GM21723 (cell line): ENCODE measurements around the gene CDC73.
A peak's percentile ranks its signal among the peaks of the same experiment; 100 is the strongest.
"Not testable (repeated sequence)": the region's sequence is repeated elsewhere in the genome, so short reads cannot be mapped to it uniquely, and the experiment has no call there.

ENCODE experiments used
- ATAC-seq: cut with Tn5 transposase; IDR thresholded peaks from one replicate; pipeline ENCODE4 v1.9.1; 2021; ENCODE audit warnings: mild to moderate bottlenecking, moderate library complexity; ENCODE audit not compliant: unreplicated experiment

CDC73 gene

DNA sequence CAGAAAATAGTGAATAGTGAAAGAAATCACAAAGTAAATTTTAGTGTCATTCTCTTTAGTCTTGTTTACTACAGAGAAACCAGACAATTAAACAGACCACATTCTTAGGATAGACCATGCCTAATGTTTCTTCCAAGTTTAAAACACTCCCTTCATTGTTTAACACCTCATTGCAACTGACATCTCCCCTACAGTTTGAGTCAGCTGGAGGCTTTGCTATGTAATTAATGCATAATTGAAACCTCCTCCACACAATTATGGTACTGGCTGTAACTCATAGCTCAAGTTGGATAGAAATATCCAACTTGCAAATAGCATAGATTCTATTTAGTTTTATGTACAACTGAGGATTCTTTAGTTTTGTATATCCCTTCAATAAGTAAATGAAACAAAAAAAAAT is 99.8 kb downstream of the CDC73 start:
- no peak for ATAC-seq

DNA sequence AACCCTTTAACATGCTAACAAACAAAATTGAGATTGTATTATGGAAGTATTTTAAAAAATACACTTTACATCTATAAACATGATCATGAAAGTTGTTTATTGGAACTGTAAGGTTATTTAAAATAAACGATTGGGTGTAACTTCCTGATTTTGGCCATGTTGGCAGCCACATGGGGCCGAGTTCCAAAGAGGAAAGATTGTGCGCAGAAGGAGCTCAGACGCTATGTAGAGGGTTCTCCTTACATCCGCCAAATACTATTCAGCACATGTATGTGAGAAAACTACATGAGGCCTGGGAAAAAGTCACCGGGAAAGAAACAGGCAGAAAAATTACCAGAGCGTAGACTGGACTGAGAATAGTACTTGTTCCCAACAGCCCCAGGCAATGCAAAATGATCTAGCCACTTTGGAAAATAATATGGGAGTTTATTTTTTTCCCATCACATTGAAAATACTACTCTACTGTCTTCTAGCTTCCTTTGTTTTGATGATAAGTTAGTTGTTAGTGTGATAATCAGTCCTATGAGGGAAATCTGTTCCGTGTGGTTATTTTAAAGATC is 100.3 kb downstream of the CDC73 start:
- ATAC-seq, result no peak

DNA sequence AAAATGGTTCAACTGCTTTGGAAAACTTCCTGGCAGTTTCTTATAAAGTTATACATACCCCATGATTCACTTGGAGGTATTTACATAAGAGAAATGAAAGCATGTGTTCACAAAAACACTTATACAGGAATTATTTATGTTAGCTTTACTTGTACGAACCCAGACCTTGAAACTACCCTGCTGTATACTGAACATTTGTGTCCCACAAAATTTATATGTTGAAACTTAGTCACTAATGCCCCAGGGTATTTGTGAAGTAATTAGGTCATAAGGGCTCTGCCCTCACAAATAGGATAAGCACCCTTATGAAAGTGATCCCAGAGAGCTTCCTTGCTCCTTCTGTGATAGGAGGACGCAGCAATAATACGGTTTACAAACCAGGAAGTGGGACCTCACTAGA is 107.3 kb downstream of the CDC73 start:
- no peak for ATAC-seq

DNA sequence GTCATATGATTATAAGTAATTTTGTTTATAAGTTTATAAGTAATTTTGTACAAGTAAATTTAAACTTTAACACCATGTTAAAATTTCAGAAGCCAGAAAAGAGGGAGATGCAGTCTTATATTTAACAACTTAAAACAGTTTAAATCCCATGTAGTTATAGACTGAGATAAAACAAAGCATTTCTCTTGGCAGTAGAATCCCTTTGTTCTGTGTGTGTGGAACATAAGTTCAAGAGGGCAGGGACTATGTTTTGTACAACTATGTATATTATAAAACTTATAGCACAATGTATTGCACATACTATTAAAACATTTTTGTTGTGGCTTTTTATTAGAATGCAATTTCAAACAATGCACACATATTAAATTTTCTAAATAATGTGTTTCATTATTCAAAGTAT is 109.3 kb downstream of the CDC73 start:
- ATAC-seq, result not testable (repeated sequence)

DNA sequence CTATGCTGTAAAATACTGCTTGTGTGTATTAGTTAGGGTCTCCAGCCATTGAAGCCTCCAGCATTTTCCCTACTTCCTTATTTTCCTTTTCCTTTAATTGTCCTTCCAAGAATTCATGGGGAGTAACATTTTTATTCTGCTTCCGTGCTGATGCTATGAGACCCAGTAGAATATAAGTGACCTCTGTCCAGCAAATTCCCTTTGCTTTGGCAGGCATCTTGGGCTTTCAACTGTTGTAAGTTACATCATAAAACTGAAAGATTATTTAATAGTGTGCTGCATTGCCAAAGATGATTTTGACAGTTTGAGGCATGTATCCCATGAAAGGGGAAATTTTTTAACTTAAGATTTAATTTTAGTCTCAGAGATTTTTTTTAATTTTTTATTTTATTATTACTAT is 112.7 kb downstream of the CDC73 start:
- ATAC-seq, result no peak

DNA sequence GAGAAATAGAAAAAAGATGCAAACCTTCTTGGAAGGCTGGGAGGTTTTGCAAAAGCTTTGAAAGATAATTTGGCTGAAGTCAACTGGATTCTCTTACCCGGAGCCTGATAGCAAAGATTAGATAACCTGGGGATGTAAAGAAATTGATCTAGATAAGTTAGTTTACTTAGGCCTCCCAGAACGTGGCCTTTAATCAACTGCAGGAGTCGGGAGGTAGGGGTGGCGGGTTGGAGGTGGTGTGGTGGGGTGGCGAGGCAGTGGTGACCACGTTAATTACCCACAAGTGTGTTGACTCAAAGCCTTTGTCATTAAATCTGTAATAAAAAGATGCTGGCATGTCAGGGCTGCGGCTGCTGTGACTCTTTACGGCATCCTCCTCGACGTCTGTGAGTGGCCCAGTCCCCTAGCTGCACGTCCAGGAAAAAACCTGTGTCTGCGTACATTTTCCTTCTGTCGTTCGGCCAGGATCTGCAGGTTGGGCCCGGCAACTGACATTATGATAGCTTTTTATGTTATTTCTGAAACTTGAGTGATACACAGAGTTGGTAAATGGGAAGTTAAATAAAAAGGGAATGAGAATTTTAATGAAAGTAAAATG is 115.6 kb downstream of the CDC73 start:
- ATAC-seq, result no peak

DNA sequence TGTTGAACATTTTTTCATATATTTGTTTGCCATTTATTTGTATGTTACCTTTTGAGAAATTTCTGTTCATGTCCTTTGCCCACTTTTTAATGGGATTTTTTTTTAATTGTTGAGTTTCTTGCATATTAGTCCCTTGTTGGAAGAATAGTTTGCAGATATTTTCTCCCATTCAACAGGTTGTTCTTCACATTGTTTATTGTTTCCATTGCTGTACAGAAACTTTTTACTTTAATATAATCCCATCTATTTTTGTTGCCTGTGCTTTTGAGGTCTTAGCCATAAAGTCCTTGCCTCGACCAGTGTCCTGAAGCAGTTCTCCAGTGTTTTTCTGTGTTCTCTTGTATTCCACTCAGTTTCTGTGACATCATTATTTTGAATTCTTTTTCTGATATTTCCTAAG is 118.8 kb downstream of the CDC73 start:
- no peak for ATAC-seq

DNA sequence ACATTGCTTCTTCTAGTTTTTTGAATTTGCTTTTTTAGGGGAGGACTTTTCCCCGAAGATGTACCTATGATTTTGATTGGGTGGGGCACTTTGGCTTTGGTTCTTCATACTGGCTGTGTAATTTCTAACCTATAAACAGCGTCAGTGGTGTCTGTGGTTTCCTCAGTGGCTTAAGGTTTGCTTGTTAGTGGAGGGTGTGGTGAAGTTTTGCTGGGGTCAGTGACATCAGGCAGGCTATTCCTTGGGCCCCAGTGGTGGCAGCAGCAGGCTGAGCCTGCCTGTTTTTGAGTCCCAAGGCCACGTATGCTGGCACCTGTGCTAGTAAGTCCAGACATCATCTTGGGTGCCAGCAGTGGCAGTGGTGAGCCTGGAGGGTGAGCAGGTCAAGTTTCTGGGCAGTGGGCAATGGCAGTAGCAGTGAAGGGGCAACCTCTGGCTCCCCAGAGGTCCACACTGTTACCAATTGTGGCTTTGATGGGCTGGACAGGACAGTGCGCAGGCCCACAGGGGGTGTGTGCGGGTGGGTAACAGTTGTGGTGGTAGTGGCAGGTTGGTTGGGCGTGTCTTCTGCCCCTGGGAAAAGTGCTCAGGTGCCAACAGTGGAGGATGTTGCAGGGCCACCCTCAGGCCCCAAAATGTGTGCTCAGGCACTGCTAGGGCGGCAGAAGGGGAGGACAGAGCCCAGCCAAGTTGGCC is 119.4 kb downstream of the CDC73 start:
- ATAC-seq, result peak; percentile 56

DNA sequence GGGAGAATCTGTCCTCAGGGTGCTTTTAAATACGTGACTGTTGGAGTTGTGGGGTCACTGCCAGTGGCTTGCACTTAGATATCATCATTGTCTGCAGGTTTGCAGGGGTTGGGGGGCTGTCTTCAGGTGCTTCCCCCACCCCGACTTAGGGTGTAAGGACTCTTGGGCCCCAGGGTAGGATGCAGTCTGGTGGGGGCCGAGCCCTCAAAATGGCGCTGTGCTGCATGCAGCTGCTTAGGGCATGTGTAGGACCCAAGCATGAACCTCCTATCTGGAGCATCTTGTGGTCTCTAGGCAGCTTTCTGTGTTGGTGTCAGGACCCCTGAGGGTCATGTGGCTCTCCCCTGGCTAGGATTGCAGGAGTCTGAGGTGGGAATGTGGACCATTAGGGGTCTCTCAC is 120.2 kb downstream of the CDC73 start:
- no peak for ATAC-seq

DNA sequence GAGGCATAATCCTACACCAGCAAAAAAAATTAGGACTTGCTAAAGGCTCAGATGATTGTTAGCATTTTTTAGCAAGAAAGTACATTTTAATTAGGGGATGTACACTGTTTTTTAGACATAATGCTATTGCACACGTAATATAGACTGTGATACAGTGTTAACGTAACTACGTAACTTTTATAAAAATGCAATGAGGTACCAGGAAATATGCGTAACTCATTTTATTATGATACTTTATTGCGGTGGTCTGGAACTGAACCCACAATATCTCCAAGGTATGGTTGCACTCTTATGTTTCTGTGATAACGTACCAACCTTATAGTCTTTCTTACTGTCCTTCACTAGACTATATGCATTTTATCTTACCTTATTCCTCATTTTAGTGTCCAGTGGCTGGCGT is 127.4 kb downstream of the CDC73 start:
- no peak for ATAC-seq

DNA sequence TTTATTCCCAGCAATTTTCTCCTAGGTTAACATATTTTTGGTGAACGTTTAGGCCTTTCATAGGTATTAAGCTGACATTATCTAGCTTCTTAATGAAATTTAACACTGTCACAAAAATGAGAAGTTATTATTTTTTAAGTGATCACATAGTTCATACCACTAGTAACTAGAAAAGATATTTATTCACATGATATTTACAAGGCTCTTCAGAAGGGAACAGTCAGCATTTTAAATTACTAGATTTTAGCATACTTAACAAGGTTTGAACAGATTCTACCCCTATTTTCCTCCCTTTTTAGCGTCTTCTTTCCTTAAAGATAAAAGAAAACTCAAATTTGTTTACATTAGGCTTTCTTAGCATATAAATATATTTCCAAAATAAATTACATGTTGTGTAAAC is 130.1 kb downstream of the CDC73 start:
- no peak for ATAC-seq

DNA sequence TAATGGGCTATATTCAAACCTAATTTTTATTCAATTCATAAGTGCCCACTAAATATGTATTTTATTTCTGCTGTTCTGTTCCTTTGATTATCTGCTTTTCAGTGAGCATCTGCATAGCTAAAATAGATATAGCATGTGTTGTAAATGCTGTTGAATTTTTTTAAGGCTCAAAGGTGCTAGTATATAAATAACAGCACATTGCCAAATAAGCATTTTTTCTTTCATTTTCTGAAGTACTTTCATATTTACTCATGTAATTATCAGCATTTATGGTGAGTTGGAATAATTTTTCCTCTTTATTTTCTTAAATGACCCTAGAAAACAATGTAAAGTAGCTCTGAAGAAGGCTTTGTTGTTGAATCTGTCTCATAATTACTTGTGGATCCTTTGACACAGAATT is 134.2 kb downstream of the CDC73 start:
- peak; percentile 61 for ATAC-seq

DNA sequence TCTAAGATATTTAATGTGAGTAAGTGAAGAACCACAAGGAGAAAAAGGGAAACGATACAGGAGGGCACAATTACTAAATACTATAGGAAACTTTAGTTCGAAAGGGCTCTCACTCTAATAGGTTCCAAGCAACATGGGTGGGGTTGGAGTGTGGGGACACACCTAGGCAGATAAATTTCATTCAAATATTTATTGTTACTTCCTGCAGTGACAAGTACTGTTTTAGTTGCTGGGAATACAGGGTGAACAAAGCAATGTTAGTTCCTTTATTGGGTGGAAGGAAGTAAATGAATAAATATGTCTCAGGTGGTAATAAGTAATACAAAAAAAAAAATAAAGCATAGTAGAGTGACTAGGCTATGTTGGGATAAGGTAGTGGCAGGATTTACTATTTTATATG is 137.8 kb downstream of the CDC73 start:
- no peak for ATAC-seq

DNA sequence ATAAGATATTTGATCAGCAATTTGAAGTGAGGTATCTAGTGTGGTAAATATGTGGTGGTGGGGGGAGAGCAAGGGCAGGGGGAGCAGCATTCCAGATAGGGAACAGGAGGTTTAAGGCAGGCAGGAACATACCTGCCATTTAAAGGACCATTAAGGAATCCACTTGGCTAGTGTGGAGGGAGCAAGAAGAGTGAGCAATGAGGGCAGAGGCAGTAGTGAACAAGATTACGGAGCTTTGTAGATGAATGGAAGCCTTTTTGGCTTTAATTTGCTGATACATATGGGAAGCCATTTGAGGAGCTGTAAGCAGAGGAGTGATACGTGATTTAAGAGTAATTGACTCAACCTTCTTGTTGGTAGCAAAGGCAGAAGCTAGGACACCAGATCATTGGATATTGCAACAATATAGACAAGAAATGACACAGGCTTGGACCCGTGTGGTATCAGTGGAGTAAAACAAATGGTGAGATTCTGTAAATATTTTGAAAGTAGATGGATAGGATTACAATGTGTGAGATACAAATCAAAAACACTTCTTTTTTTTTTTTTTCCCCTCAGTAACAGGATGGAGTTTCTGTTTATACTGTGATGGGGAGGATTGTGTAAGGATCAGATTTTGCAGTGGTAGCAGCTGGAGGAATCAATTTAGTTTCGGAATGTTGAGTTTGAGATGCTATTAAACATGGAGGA is 138.4 kb downstream of the CDC73 start:
- no peak for ATAC-seq

DNA sequence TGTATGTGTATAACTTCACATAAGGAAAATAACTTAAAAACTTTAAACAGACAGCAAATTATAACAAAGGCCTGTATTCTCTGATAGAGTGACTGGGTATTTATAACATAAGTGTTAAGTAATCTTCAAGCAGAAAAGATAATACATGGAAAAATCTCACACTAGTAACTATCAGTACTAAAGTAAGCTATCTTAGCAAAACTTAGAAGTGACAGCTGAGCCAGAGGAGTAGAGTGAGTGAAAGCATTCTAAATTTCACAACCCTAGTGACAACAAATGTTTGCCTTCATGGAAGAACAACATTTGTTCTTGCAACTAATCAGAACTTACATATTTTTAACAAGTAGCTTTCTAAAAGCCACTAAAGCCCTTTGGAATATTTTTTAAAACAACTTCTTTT is 139.1 kb downstream of the CDC73 start:
- ATAC-seq, result no peak

DNA sequence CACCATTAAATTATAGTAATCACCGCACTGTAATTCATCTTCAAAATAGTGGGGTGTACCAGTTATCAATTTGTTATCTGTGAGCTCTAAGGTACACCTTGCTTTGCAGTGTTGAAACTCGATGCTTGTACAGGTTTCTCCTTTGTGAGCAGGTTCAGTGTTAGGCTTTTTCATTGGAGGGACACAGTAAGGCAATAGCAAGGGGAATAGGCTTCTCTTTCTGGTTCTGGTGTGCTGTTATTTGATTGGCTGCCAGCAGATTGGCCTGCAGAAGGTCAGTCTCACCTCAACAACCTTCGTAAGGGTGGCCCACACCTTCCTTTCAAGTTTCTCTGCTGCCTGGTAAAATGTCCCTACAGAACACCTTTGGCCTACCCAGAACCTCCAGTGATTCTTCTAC is 140.8 kb downstream of the CDC73 start:
- no peak for ATAC-seq

DNA sequence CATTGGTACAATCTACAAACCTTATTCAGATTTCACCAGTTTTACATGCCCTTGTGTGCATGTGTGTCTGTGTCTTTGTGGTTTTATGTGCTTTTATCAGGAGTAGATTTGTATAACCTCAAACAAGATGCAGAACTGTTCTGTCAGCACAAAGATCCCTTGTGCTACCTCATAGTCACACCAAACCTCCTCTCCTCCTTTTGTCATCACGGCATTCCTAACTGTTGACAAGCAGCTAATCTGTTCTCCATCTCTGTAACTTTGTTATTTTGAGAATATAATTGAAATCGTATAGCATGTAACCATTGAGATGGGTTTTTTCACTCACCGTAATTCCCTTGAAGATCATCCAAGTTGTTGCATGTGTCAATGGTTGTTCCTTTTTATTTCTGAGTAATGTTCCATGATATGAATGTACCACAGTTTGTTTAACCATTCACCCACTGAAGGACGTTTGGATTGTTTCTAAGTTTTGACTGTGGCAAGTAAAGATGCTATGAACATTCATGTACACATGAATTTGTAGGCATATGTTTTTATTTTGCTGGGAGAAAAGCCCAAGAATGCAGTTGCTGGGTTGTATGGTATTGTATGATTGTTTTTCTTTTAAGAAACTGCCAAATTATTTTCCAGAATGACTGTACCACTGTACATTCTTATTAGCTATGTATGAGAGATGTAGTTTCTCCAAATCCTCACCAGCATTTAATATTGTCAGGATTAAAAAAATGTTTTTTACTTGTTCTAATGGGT is 142.7 kb downstream of the CDC73 start:
- ATAC-seq, result no peak

DNA sequence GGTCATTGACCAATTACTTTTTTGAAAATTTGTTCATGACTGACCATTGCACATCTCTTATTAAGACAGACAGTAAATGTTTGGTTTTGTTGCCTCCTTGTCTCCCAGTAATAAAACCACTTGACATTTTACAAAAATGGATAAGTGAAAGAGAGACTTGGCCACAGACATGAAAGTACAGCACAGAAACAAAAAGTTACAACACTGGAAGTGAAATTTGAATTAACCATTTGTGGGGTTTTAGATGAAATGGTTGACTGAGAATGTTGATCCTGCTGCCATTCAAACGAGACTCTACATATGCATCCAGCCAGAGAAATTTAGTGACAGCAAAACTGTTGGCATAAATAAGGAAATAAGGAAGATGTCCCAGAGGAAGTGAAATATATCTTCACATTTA is 143.9 kb downstream of the CDC73 start:
- ATAC-seq, result peak; percentile 49

DNA sequence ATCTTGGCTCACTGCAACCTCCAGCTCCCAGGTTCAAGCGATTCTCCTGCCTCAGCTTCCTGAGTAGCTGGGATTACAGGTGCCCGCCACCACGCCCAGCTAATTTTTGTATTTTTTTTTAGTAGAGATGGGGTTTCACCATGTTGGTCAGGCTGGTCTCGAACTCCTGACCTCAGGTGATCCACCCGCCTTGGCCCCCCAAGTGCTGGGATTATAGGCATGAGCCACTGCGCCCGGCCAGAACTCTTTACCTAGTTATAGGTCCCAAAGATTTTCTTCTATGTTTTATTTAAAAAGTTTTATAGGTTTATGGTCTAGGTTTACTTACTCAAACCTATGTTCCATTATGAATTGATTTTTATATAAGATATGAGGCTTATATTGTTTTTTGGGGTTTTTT is 145.0 kb downstream of the CDC73 start:
- not testable (repeated sequence) for ATAC-seq

DNA sequence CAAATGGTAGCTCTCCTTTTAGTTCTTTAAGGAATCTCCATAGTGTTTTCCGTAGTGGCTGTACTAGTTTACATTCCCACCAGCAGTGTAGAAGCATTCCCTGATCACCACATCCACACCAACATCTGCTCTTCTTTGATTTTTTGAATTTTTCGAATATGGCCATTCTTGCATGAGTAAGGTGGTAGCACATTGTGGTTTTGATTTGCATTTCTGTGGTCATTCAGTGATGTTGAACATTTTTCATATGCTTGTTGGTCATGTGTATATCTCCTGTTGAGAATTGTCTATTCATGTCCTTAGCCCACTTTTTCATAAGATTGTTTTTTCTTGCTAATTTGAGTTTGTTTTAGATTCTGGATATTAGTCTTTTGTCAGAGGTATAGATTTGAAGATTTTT is 149.2 kb downstream of the CDC73 start:
- ATAC-seq, result peak; percentile 97

DNA sequence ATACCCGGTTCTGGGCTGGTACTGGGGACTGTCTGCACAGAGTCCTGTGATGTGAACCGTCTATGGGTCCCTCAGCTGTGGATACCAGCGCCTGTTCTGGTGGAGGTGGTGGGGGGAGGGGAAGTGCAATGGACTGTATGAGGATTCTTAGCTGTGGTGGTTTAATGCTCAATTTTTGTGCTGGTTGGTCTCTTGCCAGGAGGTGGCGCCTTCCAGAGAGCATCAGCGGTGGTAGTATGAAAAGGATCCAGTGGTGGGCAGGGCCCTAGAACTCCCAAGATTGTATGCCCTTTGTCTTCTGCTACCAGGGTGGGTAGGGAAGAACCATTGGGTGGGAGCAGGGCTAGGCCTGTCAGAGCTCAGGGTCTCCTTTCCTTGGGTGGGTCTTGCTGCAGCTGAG is 153.9 kb downstream of the CDC73 start:
- ATAC-seq, result no peak
